Dermis microvascular lymphatic vessel endothelial cell (primary cell): Measurements from ENCODE around the gene STRN. TPM values are rescaled to one million over a fixed set of nuclear protein-coding genes. Genes with fewer than 3 reads are reported as not detected.
"Not testable (repeated sequence)": the region's sequence is repeated elsewhere in the genome, so short reads cannot be mapped to it uniquely, and the experiment has no call there.

Source experiments
- DNase-seq, 2 donors: peaks; one replicate each; pipeline versions ENCODE4 v3.0.0 to v3.0.0-alpha.2; 2010; ENCODE audit warnings: low read depth in 2 of 2
- total RNA-seq: library from RNA; depleted of rRNA; stranded (reverse); fragments of >200 nt; gene quantifications from 2 replicates; pipeline ENCODE4 v1.2.1, GENCODE V29; 2014

Gene STRN
- total RNA-seq, 1 donor from 2014 or later, result 15.0 TPM

GRCh38 chr2:36915627-36916026, 50.7 kb downstream of the STRN start:
- DNase-seq, result no peak

GRCh38 chr2:36912695-36913094, 53.6 kb downstream of the STRN start:
- peak in 1 of 2 donors; percentile 3 for DNase-seq

- DNase-seq, result no peak
These were observed 55.3 kb downstream of the STRN start for GRCh38 chr2:36911012-36911411.

- DNase-seq, result no peak
These were observed 60.1 kb downstream of the STRN start for GRCh38 chr2:36906277-36906676.

- no peak for DNase-seq
These were observed 61.7 kb downstream of the STRN start for GRCh38 chr2:36904636-36905035.

- DNase-seq, result no peak
These were observed 63.8 kb downstream of the STRN start for GRCh38 chr2:36902385-36903120.

- DNase-seq, result no peak
These were observed 73.5 kb downstream of the STRN start for GRCh38 chr2:36892805-36893204.

GRCh38 chr2:36889795-36890194, 76.5 kb downstream of the STRN start:
- DNase-seq, result peak in 1 of 2 donors; percentile 93

GRCh38 chr2:36887095-36887494, 79.2 kb downstream of the STRN start:
- DNase-seq, result not testable (repeated sequence)

GRCh38 chr2:36886664-36887063, 79.7 kb downstream of the STRN start:
- DNase-seq, result peak in 1 of 2 donors; percentile 30

- DNase-seq, result no peak
These were observed 80.7 kb downstream of the STRN start for GRCh38 chr2:36885605-36886004.

GRCh38 chr2:36882532-36882931, 83.8 kb downstream of the STRN start:
- DNase-seq, result no peak

GRCh38 chr2:36881816-36882215, 84.5 kb downstream of the STRN start:
- DNase-seq, result no peak

- DNase-seq, result no peak
These were observed 87.9 kb downstream of the STRN start for GRCh38 chr2:36878429-36878828.

GRCh38 chr2:36871068-36871707, 95.1 kb downstream of the STRN start:
- no peak for DNase-seq

GRCh38 chr2:36869606-36870005, 96.7 kb downstream of the STRN start:
- DNase-seq, result no peak

GRCh38 chr2:36861896-36862295, 104.4 kb downstream of the STRN start:
- no peak for DNase-seq

- no peak for DNase-seq
These were observed 107.0 kb downstream of the STRN start for GRCh38 chr2:36859366-36859792.

GRCh38 chr2:36858551-36859365, 107.6 kb downstream of the STRN start:
- DNase-seq, result no peak

- DNase-seq, result no peak
These were observed 108.6 kb downstream of the STRN start for GRCh38 chr2:36857713-36858112.

GRCh38 chr2:36855429-36855828, 110.9 kb downstream of the STRN start:
- no peak for DNase-seq

GRCh38 chr2:36854241-36854640, 112.1 kb downstream of the STRN start:
- DNase-seq, result no peak
